Calu3 (cell line): Measurements from ENCODE around the gene ATXN7. TPM values are rescaled to one million over a fixed set of nuclear protein-coding genes. Genes with fewer than 3 reads are reported as not detected.

ENCODE experiments used
- BruUV-seq: library from RNA; stranded (reverse); fragments of 400-500 nt; replicated peaks from 2 replicates; lab custom pipeline; 2021; lab: Mats Ljungman, UMichigan
- CTCF ChIA-PET: fragments of 300-600 bp; sonication (Branson Sonifier 250); formaldehyde crosslinking; loops from one replicate; lab custom pipeline; 2022; ENCODE audit warnings: antibody characterized with exemption; lab: Charles Lee
- DNase-seq: peaks from one replicate; pipeline ENCODE4 v3.0.0; 2022
- H3K27ac Mint-ChIP-seq: one replicate; pipeline ENCODE4 v1.8.0; 2022; ENCODE audit warnings: mixed read lengths; ENCODE audit not compliant: unreplicated experiment
- H3K27me3 Mint-ChIP-seq: one replicate; pipeline ENCODE4 v1.8.0; 2022; ENCODE audit warnings: mixed read lengths; ENCODE audit not compliant: unreplicated experiment
- H3K36me3 Mint-ChIP-seq: one replicate; pipeline ENCODE4 v1.8.0; 2022; ENCODE audit warnings: mild to moderate bottlenecking, moderate library complexity, mixed read lengths; ENCODE audit not compliant: insufficient read depth, unreplicated experiment
- H3K4me1 Mint-ChIP-seq: one replicate; pipeline ENCODE4 v1.8.0; 2022; ENCODE audit warnings: mild to moderate bottlenecking, low read depth, mixed read lengths; ENCODE audit not compliant: unreplicated experiment
- H3K4me3 Mint-ChIP-seq: one replicate; pipeline ENCODE4 v1.8.0; 2022; ENCODE audit warnings: mild to moderate bottlenecking, low read depth, moderate library complexity, mixed read lengths; ENCODE audit not compliant: unreplicated experiment
- H3K9me3 Mint-ChIP-seq: one replicate; pipeline ENCODE4 v1.8.0; 2022; ENCODE audit warnings: low read depth, mixed read lengths; ENCODE audit not compliant: unreplicated experiment
- intact Hi-C: fragments of 100-400 bp; cut with micrococcal nuclease; formaldehyde crosslinking; loops from one replicate; pipeline ENCODE4 v1.10.0; 2022; ENCODE audit not compliant: unreplicated experiment
- total RNA-seq: library from RNA; stranded (reverse); gene quantifications from 2 replicates; pipeline ENCODE4 v1.2.3, GENCODE V29; 2022
- TF ChIP-seq, protein P1 (sequence below): fragments of 200-600 bp; IDR thresholded peaks from one replicate; pipeline ENCODE4 v1.8.0; 2022; ENCODE audit warnings: antibody characterized with exemption; ENCODE audit not compliant: unreplicated experiment

ATXN7 gene
- total RNA-seq, 1 experiment from 2014 or later, result 31.2 TPM

- Mint-ChIP-seq H3K27me3 (no peaks in the 10 kb centered on the region), H3K27ac (no peak overlapping the region), H3K9me3 (no peaks in the 10 kb centered on the region), H3K4me3 (no peak overlapping the region), H3K4me1 (no peaks in the 10 kb centered on the region), H3K36me3 (peaks cover 28% of the 10 kb centered on the region)
- TF ChIP-seq, protein P1, sequence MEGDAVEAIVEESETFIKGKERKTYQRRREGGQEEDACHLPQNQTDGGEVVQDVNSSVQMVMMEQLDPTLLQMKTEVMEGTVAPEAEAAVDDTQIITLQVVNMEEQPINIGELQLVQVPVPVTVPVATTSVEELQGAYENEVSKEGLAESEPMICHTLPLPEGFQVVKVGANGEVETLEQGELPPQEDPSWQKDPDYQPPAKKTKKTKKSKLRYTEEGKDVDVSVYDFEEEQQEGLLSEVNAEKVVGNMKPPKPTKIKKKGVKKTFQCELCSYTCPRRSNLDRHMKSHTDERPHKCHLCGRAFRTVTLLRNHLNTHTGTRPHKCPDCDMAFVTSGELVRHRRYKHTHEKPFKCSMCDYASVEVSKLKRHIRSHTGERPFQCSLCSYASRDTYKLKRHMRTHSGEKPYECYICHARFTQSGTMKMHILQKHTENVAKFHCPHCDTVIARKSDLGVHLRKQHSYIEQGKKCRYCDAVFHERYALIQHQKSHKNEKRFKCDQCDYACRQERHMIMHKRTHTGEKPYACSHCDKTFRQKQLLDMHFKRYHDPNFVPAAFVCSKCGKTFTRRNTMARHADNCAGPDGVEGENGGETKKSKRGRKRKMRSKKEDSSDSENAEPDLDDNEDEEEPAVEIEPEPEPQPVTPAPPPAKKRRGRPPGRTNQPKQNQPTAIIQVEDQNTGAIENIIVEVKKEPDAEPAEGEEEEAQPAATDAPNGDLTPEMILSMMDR, result no peak
- intact Hi-C loops, result loop anchor here (2.0 to 5.0 kb wide), 4 partner anchors 31 to 639 kb away; partner anchors contain the start of gene SCAANT1
- CTCF ChIA-PET, result interaction anchor here (1.3 kb wide), 1 partner anchor 30 kb away, joined by 4 read pairs; no protein-coding TSS in a partner anchor
- no TSS peak for BruUV-seq
- no peak for DNase-seq
These were observed 128.0 kb downstream of the ATXN7 start for GRCh38 chr3:63991666-63992065.

GRCh38 chr3:63992516-63993209 lies 129.0 kb downstream of the ATXN7 start:
- Mint-ChIP-seq H3K4me3 (no peak overlapping the region), H3K9me3 (no peaks in the 10 kb centered on the region), H3K27me3 (no peaks in the 10 kb centered on the region), H3K36me3 (peaks cover 36% of the 10 kb centered on the region), H3K27ac (no peak overlapping the region), H3K4me1 (no peaks in the 10 kb centered on the region)
- no peak for DNase-seq
- intact Hi-C loops, result loop anchor here (2.0 to 5.0 kb wide), 4 partner anchors 32 to 640 kb away; partner anchors contain the start of gene SCAANT1
- CTCF ChIA-PET, result interaction anchor here (1.3 kb wide), 1 partner anchor 31 kb away, joined by 4 read pairs; no protein-coding TSS in a partner anchor
- no TSS peak for BruUV-seq
- TF ChIP-seq, protein P1, result no peak

GRCh38 chr3:63993653-63994079 lies 130.0 kb downstream of the ATXN7 start:
- H3K27ac Mint-ChIP-seq, result no peak overlapping the region
- BruUV-seq, result no TSS peak
- DNase-seq, result peak; percentile 56

DNA sequence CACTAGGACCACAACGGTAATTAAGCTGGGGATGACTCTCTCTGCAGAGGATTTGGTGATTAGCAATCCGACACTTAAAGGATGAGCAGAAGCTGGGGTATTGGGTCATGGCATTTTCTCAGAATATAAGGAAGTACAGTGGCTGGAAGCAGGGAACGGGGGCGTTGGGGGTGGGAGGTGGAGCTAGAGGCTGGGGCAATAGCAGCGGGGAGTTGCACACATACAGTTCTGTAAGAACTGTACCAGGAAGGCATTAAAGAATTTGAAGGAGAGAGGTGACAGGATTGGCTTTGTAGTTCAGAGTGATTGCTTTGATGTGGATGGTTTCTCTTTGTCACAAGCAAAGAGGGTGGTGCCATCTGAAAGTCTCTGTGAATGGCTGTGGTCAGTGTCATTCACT lies 131.4 kb downstream of the ATXN7 start:
- no peak for DNase-seq
- Mint-ChIP-seq H3K27me3 (no peaks in the 10 kb centered on the region), H3K4me1 (no peaks in the 10 kb centered on the region), H3K36me3 (peaks cover 44% of the 10 kb centered on the region), H3K27ac (no peak overlapping the region), H3K4me3 (no peak overlapping the region), H3K9me3 (no peaks in the 10 kb centered on the region)
- CTCF ChIA-PET, result interaction anchor here (1.2 kb wide), 1 partner anchor 81 kb away, joined by 3 read pairs; no protein-coding TSS in a partner anchor
- intact Hi-C loops, result no loop called here
- BruUV-seq, result no TSS peak
- TF ChIP-seq, protein P1, result no peak

More at GRCh38 chr3:63993653-63994079, 130.0 kb downstream of the ATXN7 start:
- intact Hi-C loops, result loop anchor here (2.0 to 5.0 kb wide), 4 partner anchors 33 to 641 kb away; partner anchors contain the start of gene SCAANT1
- Mint-ChIP-seq H3K36me3 (peaks cover 40% of the 10 kb centered on the region), H3K4me1 (no peaks in the 10 kb centered on the region), H3K9me3 (no peaks in the 10 kb centered on the region), H3K4me3 (no peak overlapping the region), H3K27me3 (no peaks in the 10 kb centered on the region)
- CTCF ChIA-PET, result interaction anchor here (1.0 kb wide), 1 partner anchor 33 kb away, joined by 10 read pairs; no protein-coding TSS in a partner anchor
- TF ChIP-seq, protein P1, result peak; percentile 64
